Naive thymus-derived CD4-positive, alpha-beta T cell (primary cell): ENCODE data around the gene LBH. TPM values are rescaled to one million over a fixed set of nuclear protein-coding genes. Genes with fewer than 3 reads are reported as not detected.

Experiments used
- ATAC-seq: fragments of 150-1000 bp; cut with Tn5 transposase; 2 replicates; pipeline ENCODE4 v1.10.0; 2021; ENCODE audit warnings: mild to moderate bottlenecking, moderate library complexity
- CTCF ChIA-PET: fragments of 350-600 bp; sonication (Branson Sonifier 250); formaldehyde crosslinking; loops from one replicate; lab custom pipeline; 2021; ENCODE audit warnings: antibody characterized with exemption; lab: Charles Lee
- POLR2A ChIA-PET: fragments of 350-600 bp; sonication (Branson Sonifier 250); formaldehyde crosslinking; loops from one replicate; lab custom pipeline; 2021; ENCODE audit warnings: antibody characterized with exemption, inconsistent platforms; lab: Charles Lee
- DNase-seq, 9 donors: peaks; one replicate each; pipeline versions ENCODE4 v3.0.0 to v3.0.0-alpha.2; 2020 to 2022; ENCODE audit warnings: mixed read lengths in 1 of 9
- H3K27ac ChIP-seq: one replicate; pipeline ENCODE4 v1.7.0; 2013; ENCODE audit warnings: mild to moderate bottlenecking, low read depth, low read length, moderate library complexity
- H3K27me3 ChIP-seq, 2 donors: one replicate each; pipeline ENCODE4 v1.7.0; 2013; ENCODE audit warnings: low read length in 2 of 2, mild to moderate bottlenecking in 2 of 2, moderate library complexity in 2 of 2; ENCODE audit not compliant: control insufficient read depth in 2 of 2, insufficient read depth in 2 of 2
- H3K36me3 ChIP-seq, 3 experiments: 1 replicate in 2 of 3; 2 replicates in 1 of 3; pipeline ENCODE4 v1.7.0; 2013; ENCODE audit warnings: low read length in 3 of 3, mild to moderate bottlenecking in 3 of 3, moderate library complexity in 1 of 3; ENCODE audit not compliant: insufficient read depth in 3 of 3, control insufficient read depth in 2 of 3
- H3K4me1 ChIP-seq, 2 donors: one replicate each; pipeline ENCODE4 v1.7.0; 2013; ENCODE audit warnings: low read length in 2 of 2, mild to moderate bottlenecking in 2 of 2, moderate library complexity in 1 of 2; ENCODE audit not compliant: control insufficient read depth in 2 of 2, insufficient read depth in 2 of 2
- H3K4me3 ChIP-seq: 2 replicates; pipeline ENCODE4 v1.7.0; 2013; ENCODE audit warnings: mild to moderate bottlenecking, low read length
- H3K9me3 ChIP-seq, 3 experiments: 1 replicate in 2 of 3; 2 replicates in 1 of 3; pipeline ENCODE4 v1.7.0; 2013; ENCODE audit warnings: low read length in 3 of 3; ENCODE audit not compliant: control insufficient read depth in 2 of 3
- H3K27ac Mint-ChIP-seq, 9 donors: one replicate each; pipeline ENCODE4 v1.8.0; 2020 to 2022; ENCODE audit warnings: mixed read lengths in 9 of 9, mild to moderate bottlenecking in 8 of 9, moderate library complexity in 5 of 9, inconsistent platforms in 2 of 9
- H3K27me3 Mint-ChIP-seq, 5 donors: one replicate each; pipeline ENCODE4 v1.8.0; 2021 to 2022; ENCODE audit warnings: mixed read lengths in 5 of 5, mild to moderate bottlenecking in 1 of 5
- H3K36me3 Mint-ChIP-seq, 5 donors: one replicate each; pipeline ENCODE4 v1.8.0; 2020 to 2022; ENCODE audit warnings: mixed read lengths in 5 of 5, mild to moderate bottlenecking in 3 of 5, inconsistent platforms in 1 of 5
- H3K4me1 Mint-ChIP-seq, 7 donors: one replicate each; pipeline ENCODE4 v1.8.0; 2020 to 2022; ENCODE audit warnings: mixed read lengths in 7 of 7, mild to moderate bottlenecking in 3 of 7, inconsistent platforms in 1 of 7
- H3K4me3 Mint-ChIP-seq, 10 donors: one replicate each; pipeline ENCODE4 v1.8.0; 2020 to 2022; ENCODE audit warnings: mild to moderate bottlenecking in 10 of 10, mixed read lengths in 10 of 10, moderate library complexity in 6 of 10, inconsistent platforms in 2 of 10
- H3K9me3 Mint-ChIP-seq, 11 donors: one replicate each; pipeline ENCODE4 v1.8.0; 2020 to 2022; ENCODE audit warnings: mixed read lengths in 11 of 11, mild to moderate bottlenecking in 4 of 11, inconsistent platforms in 1 of 11, moderate library complexity in 1 of 11
- intact Hi-C, 2 donors: fragments of 100-400 bp; cut with micrococcal nuclease; formaldehyde crosslinking; loops; one replicate each; pipeline ENCODE4 v1.15.1; 2023
- polyA plus RNA-seq, 2 donors: library from polyadenylated mRNA; unstranded; fragments of 300-500 nt; fragmentation: Illumina TruSeq; gene quantifications; one replicate each; pipeline ENCODE4 v1.2.3, GENCODE V29; 2021
- total RNA-seq, 6 experiments: library from RNA in 5 of 6; stranded (reverse) in 5 of 6; gene quantifications; 1 replicate in 5 of 6; 2 replicates in 1 of 6; pipeline ENCODE4 v1.2.3 and lab custom pipeline; 2021 to 2026

Gene LBH
- total and polyA plus RNA-seq, 7 experiments from 2014 or later = 146 to 517 (median 269) TPM

DNA sequence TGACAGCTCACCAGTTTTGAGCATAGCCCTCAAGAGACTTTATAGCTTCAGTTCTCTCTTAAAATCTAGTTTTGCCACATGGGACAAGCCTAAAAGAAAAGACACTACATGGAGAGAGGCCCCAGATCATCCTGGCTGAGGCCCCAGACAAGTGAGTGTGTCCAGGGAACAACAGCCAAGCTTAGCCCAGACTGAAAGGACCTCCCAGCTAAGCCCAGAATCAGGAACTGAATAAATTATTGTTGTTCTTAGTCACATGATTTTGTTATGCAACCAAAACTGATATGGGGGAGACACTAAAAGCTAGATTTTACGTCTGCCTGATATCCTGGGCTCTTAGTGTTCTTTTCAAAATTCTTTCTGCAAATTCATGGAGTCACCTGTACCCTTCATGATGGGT is 29.3 kb upstream of the LBH start:
- H3K27ac Mint-ChIP-seq = no peak overlapping the region
- ATAC-seq (no peak), DNase-seq (no peak)
- H3K4me3 ChIP-seq = no peak overlapping the region
- ChIA-PET POLR2A (no interaction called here), CTCF (interaction anchor here (0.6 to 1.3 kb wide), 4 partner anchors 37 to 511 kb away, joined by 3 to 4 read pairs (median 3); no protein-coding TSS in a partner anchor)
- no peaks in the 10 kb centered on the region for H3K36me3 ChIP-seq
- no peaks in the 10 kb centered on the region for H3K36me3 Mint-ChIP-seq
- H3K9me3 Mint-ChIP-seq = no peaks in the 10 kb centered on the region
- H3K4me3 Mint-ChIP-seq = no peak overlapping the region
- no peaks in the 10 kb centered on the region for H3K9me3 ChIP-seq
- H3K27ac ChIP-seq = no peak overlapping the region
- peaks cover 0 to 5% of the 10 kb centered on the region in 2 donors for H3K4me1 ChIP-seq
- intact Hi-C loops = no loop called here
- H3K27me3 ChIP-seq = no peaks in the 10 kb centered on the region
- peaks cover 0 to 11% (median 5%) of the 10 kb centered on the region in 7 donors for H3K4me1 Mint-ChIP-seq
- H3K27me3 Mint-ChIP-seq = peaks cover 0 to 7% (median 0%) of the 10 kb centered on the region in 5 donors

DNA sequence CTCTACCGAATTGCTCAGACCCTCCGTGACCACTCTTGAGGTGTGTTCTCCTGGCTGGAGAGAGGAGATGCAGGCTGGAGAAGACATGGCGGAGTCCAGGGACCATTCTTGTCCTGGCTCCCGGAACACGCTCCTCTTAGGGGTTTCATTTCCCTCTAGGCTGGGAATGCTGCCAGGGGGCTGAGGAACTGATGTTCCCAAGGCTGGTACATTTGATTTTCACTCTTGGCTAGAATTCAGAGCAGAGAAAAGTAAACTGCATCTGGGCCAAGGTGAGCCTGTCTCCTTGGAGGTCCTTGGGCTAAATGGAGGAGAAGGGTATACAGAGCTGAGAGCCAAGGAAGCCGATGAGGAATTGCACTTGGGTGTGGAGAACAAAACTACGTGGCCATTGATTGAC is 28.2 kb upstream of the LBH start:
- no peak overlapping the region for H3K27ac Mint-ChIP-seq

DNA sequence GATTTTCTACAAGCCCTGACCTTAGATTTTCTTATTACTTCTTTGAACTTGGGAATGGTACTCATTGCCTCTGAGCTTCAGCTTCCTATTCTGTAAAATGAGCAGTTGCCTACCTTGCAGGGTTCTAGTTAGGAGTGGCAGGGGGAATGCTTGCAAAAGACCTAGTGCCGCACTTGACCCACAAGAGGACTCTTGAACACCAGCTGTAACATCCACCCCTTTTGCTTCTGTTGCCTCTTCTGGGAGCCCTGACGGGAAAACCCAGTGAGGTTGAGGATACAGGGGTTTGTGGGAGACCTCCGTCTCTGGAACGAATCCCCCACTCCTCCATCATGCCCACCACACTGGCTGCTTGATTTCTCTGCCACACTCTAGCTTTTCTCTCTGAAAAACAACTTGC is 27.1 kb upstream of the LBH start:
- Mint-ChIP-seq H3K27ac (no peak overlapping the region), H3K27me3 (peaks cover 0 to 7% (median 0%) of the 10 kb centered on the region in 5 donors), H3K36me3 (no peaks in the 10 kb centered on the region), H3K9me3 (no peaks in the 10 kb centered on the region), H3K4me3 (no peak overlapping the region), H3K4me1 (peaks cover 10 to 23% (median 20%) of the 10 kb centered on the region in 7 donors)
- no peak overlapping the region for H3K27ac ChIP-seq
- no peaks in the 10 kb centered on the region for H3K9me3 ChIP-seq
- ChIA-PET POLR2A (interaction anchor here (12.8 kb wide), 1 partner anchor 26 kb away, joined by 353 read pairs; the partner anchor contains the start of gene LBH), CTCF (interaction anchor here (0.7 to 1.2 kb wide), 2 partner anchors 39 to 503 kb away, joined by 4 to 5 read pairs; no protein-coding TSS in a partner anchor)
- intact Hi-C loops = no loop called here
- H3K27me3 ChIP-seq = no peaks in the 10 kb centered on the region
- DNase-seq (no peak), ATAC-seq (no peak)
- no peak overlapping the region for H3K4me3 ChIP-seq
- H3K4me1 ChIP-seq = peaks cover 8 to 24% of the 10 kb centered on the region in 2 donors
- H3K36me3 ChIP-seq = no peaks in the 10 kb centered on the region

More for the DNA sequence above, 28.2 kb upstream of the LBH start:
- peaks cover 0 to 13% of the 10 kb centered on the region in 2 donors for H3K4me1 ChIP-seq
- CTCF ChIA-PET = no interaction called here
- intact Hi-C loops = no loop called here
- Mint-ChIP-seq H3K9me3 (no peaks in the 10 kb centered on the region), H3K27me3 (peaks cover 0 to 7% (median 0%) of the 10 kb centered on the region in 5 donors), H3K4me1 (peaks cover 0 to 12% (median 9%) of the 10 kb centered on the region in 7 donors), H3K36me3 (no peaks in the 10 kb centered on the region), H3K4me3 (no peak overlapping the region)
- POLR2A ChIA-PET = interaction anchor here (0.6 to 12.8 kb wide), 2 partner anchors 20 to 27 kb away, joined by 3 to 353 read pairs; partner anchors contain the start of gene LBH
- H3K27ac ChIP-seq = no peak overlapping the region
- no peaks in the 10 kb centered on the region for H3K9me3 ChIP-seq
- no peaks in the 10 kb centered on the region for H3K27me3 ChIP-seq
- DNase-seq (no peak), ATAC-seq (no peak)
- H3K36me3 ChIP-seq = no peaks in the 10 kb centered on the region
- no peak overlapping the region for H3K4me3 ChIP-seq

DNA sequence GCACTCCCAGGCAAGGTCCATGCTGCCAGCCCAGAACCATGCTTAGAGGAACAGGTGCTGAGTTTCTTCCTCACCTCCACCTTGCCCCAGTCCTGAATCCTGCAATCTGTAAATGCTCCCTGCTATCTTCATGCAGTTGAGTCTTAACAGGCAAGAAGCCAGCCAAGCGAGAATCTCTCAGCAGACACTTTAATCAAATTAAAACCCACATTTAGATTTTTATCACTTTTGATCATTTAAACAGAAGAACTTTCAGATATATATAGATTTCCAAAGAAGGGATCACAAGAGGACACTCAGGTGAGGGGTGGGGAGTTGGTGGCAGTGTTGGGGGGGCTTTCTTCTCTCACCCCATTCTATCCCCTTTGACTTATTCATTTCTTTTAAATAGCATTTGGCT is 25.9 kb upstream of the LBH start:
- H3K4me3 Mint-ChIP-seq = no peak overlapping the region

DNA sequence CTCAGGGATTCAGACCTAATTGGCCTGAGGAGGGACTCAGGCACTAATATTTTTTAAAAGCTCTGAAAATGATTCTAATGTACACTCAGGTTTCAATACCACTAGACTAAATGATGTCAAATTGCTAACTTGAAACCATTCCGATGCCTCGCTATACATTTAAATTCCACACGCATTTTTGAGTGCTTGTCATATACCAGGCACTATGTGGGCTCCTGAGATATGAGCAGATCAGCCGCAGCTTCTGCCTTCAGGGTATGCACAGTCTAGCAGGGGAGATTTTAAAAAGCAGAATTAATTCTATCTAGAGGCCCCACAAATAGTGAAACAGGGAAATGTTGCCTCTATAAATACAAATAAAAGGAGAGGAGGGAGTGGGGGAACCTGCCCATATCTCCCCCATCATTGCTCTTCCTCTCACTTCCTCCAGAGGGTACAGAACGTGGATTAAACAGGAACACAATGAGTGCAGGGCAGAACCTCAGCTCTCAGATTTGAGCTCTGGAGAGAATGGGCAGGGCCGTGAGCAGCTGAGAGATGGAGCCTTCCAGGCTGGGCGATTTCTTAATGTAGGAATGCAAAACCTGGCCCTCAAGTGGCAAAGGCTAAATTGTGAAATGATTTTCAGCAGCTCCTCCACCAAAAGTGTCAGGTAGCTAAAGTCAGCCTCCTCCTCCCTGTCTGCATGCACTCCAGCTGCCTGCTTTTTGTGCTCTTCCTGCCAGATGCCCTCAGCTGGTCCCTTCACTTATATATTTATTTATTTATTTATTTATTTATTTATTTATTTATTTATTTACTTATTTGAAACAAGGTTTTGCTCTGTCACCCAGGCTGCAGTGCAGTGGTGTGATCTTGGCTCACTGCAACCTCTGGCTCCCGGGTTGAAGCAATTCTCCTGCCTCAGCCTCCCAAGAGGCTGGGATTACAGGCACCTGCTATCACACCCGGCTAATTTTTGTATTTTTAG is 24.6 kb upstream of the LBH start:
- Mint-ChIP-seq H3K9me3 (no peaks in the 10 kb centered on the region), H3K27me3 (peaks cover 0 to 7% (median 0%) of the 10 kb centered on the region in 5 donors), H3K4me1 (peaks cover 16 to 37% (median 35%) of the 10 kb centered on the region in 7 donors), H3K36me3 (no peaks in the 10 kb centered on the region), H3K27ac (peak overlapping the region in 8 of 9 donors; percentile 59 to 78 (median 70)), H3K4me3 (no peak overlapping the region)
- no peaks in the 10 kb centered on the region for H3K36me3 ChIP-seq
- CTCF ChIA-PET = interaction anchor here (0.6 to 9.8 kb wide), 9 partner anchors 24 to 502 kb away, joined by 3 to 220 read pairs (median 3); partner anchors contain the start of gene LBH
- DNase-seq = no peak
- peaks cover 8 to 33% of the 10 kb centered on the region in 2 donors for H3K4me1 ChIP-seq
- no peaks in the 10 kb centered on the region for H3K9me3 ChIP-seq
- H3K4me3 ChIP-seq = no peak overlapping the region
- ATAC-seq = no peak
- intact Hi-C loops = no loop called here
- no peaks in the 10 kb centered on the region for H3K27me3 ChIP-seq
- H3K27ac ChIP-seq = no peak overlapping the region
- POLR2A ChIA-PET = interaction anchor here (0.6 to 12.8 kb wide), 7 partner anchors 9 to 505 kb away, joined by 3 to 353 read pairs (median 9); partner anchors contain the start of gene LBH

More for the DNA sequence above, 25.9 kb upstream of the LBH start:
- H3K27ac Mint-ChIP-seq = peak overlapping the region in 6 of 9 donors; percentile 18 to 75 (median 64)
- POLR2A ChIA-PET = interaction anchor here (12.8 kb wide), 1 partner anchor 25 kb away, joined by 353 read pairs; the partner anchor contains the start of gene LBH
- H3K36me3 ChIP-seq = no peaks in the 10 kb centered on the region
- no peaks in the 10 kb centered on the region for H3K9me3 Mint-ChIP-seq
- H3K4me3 ChIP-seq = no peak overlapping the region
- intact Hi-C loops = no loop called here
- H3K27ac ChIP-seq = no peak overlapping the region
- CTCF ChIA-PET = interaction anchor here (0.8 to 6.5 kb wide), 3 partner anchors 25 to 506 kb away, joined by 3 to 220 read pairs (median 3); partner anchors contain the start of gene LBH
- no peaks in the 10 kb centered on the region for H3K9me3 ChIP-seq
- peaks cover 16 to 35% (median 32%) of the 10 kb centered on the region in 7 donors for H3K4me1 Mint-ChIP-seq
- no peak for ATAC-seq
- H3K36me3 Mint-ChIP-seq = no peaks in the 10 kb centered on the region
- H3K27me3 Mint-ChIP-seq = peaks cover 0 to 7% (median 0%) of the 10 kb centered on the region in 5 donors
- DNase-seq = no peak
- no peaks in the 10 kb centered on the region for H3K27me3 ChIP-seq
- H3K4me1 ChIP-seq = peaks cover 8 to 33% of the 10 kb centered on the region in 2 donors

DNA sequence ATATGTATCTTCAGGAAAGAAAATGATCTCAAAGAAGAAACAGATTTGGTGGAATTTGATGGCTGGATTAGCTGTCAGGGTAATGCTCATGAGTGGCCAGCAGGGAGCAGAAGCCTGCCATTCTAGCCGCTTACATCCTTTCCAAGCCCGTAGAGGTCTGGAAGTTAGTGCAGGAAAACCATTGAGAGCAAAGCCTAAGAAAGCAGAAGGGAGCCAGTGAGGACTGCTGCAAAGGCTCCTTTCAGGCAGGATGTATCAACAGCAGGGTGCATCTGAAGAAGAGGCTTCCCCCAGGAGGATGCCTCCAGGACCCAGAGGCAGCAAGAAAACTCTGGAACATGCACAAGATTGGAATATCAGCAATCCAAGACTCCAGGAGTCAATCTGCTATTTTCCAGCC is 22.9 kb upstream of the LBH start:
- Histone ChIP-seq H3K4me1 (peaks cover 8 to 33% of the 10 kb centered on the region in 2 donors), H3K27ac (peak overlapping the region; percentile 25), H3K9me3 (no peaks in the 10 kb centered on the region), H3K27me3 (no peaks in the 10 kb centered on the region), H3K36me3 (no peaks in the 10 kb centered on the region), H3K4me3 (peak overlapping the region; percentile 3)
- Mint-ChIP-seq H3K27ac (peak overlapping the region in 8 of 9 donors; percentile 82 to 95 (median 88)), H3K36me3 (no peaks in the 10 kb centered on the region), H3K4me1 (peaks cover 14 to 44% (median 35%) of the 10 kb centered on the region in 7 donors), H3K27me3 (peaks cover 0 to 7% (median 0%) of the 10 kb centered on the region in 5 donors), H3K4me3 (peak overlapping the region; percentile 14 to 80 (median 68)), H3K9me3 (no peaks in the 10 kb centered on the region)
- CTCF ChIA-PET = interaction anchor here (0.7 to 9.8 kb wide), 22 partner anchors 9 to 501 kb away, joined by 3 to 220 read pairs (median 5); partner anchors contain the start of genes LBH and LCLAT1
- intact Hi-C loops = loop anchor here (1.0 to 2.0 kb wide), 12 partner anchors 24 to 503 kb away; no protein-coding TSS in a partner anchor
- DNase-seq = peak in 4 of 9 donors; percentile 19 to 42 (median 28)
- POLR2A ChIA-PET = interaction anchor here (0.8 to 12.8 kb wide), 19 partner anchors 10 to 503 kb away, joined by 3 to 353 read pairs (median 6); partner anchors contain the start of genes LBH, LCLAT1 and YPEL5
- ATAC-seq = peak; percentile 69
